Measurements from ENCODE around the gene TNRC18.

The TNRC18 gene

GRCh38 chr7:5454485-5454884 lies 30.9 kb upstream of the TNRC18 start:
- H3K36me3 ChIP-seq: no peaks in the 10 kb centered on the region
- intact Hi-C loops (cut with DNase I; ENCODE audit: low total_unique reads): no loop called here
- no peak for TF ChIP-seq CTCF (IDR thresholded peaks at IDR 0.05)

DNA sequence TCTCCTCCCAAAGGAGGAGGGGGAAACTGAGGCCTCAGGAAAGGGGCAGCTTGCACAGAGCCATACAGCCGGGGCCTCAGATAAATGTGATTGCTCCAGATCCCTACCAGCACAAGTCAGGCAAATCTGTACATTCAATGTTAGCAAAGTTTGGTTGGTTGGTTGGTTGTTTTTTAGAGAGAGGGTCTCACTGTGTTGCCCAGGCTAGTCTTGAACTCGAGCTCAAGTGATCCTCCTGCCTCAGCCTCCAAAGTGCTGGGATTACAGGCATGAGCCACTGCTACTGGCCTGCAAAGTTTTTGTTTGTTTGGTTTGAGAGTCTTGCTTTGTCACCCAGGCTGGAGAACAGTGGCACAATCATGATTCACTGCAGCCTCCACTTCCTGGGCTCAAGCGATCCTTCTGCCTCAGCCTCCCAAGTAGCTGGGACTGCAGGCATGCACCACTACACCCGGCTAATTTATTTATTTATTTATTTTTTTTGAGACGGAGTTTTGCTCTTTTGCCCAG lies 30.0 kb upstream of the TNRC18 start:
- no peak overlapping the region for H3K27ac ChIP-seq
- peaks cover 0 to 23% (median 18%) of the 10 kb centered on the region in 4 donors for H3K4me1 ChIP-seq
- DNase-seq: no peak
- no peaks in the 10 kb centered on the region for H3K9me3 ChIP-seq
- intact Hi-C loops (cut with DNase I; ENCODE audit: low total_unique reads): no loop called here
- H3K36me3 ChIP-seq: no peaks in the 10 kb centered on the region
- H3K4me3 ChIP-seq: no peak overlapping the region
- no peaks in the 10 kb centered on the region for H3K27me3 ChIP-seq
- TF ChIP-seq CTCF (IDR thresholded peaks at IDR 0.05): no peak

More at GRCh38 chr7:5454485-5454884, 30.9 kb upstream of the TNRC18 start:
- Histone ChIP-seq H3K4me1 (peaks cover 0 to 23% (median 18%) of the 10 kb centered on the region in 4 donors), H3K4me3 (no peak overlapping the region), H3K27ac (no peak overlapping the region), H3K27me3 (no peaks in the 10 kb centered on the region), H3K9me3 (no peaks in the 10 kb centered on the region)
- DNase-seq: no peak

DNA sequence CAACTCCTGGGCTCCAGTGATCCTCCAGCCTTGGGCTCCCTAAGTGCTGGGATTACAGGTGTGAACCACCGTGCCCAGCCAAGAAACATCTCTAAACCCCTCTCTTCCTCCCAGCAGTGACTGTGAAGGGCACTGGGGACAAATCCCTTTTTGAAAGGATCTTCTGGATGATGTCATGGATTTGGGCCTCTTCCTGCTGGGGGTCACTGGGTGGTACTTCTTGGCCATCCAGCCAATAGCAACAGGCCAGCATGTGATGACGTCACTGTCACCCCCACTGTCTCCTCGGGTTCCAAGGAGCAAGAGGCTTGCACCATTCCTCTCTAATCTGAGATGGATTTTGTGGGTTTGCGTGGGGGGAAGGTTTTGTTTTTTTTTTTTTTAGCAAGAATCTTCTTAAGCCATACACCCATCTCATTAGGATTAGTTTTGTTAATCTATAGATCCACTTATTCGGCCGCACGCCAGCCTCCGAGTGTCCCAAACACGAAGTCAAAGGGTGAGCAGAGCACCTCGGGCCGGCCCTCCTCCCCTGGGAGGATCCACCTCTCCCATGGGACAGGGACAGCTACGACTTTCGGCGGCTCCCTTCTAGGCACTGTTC lies 29.4 kb upstream of the TNRC18 start:
- Histone ChIP-seq H3K27ac (no peak overlapping the region), H3K4me3 (no peak overlapping the region), H3K36me3 (no peaks in the 10 kb centered on the region), H3K9me3 (no peaks in the 10 kb centered on the region), H3K4me1 (peaks cover 0 to 21% (median 14%) of the 10 kb centered on the region in 4 donors), H3K27me3 (no peaks in the 10 kb centered on the region)
- intact Hi-C loops (cut with DNase I; ENCODE audit: low total_unique reads): no loop called here
- TF ChIP-seq CTCF (IDR thresholded peaks at IDR 0.05): no peak
- DNase-seq: peak in 1 of 2 donors; percentile 46

DNA sequence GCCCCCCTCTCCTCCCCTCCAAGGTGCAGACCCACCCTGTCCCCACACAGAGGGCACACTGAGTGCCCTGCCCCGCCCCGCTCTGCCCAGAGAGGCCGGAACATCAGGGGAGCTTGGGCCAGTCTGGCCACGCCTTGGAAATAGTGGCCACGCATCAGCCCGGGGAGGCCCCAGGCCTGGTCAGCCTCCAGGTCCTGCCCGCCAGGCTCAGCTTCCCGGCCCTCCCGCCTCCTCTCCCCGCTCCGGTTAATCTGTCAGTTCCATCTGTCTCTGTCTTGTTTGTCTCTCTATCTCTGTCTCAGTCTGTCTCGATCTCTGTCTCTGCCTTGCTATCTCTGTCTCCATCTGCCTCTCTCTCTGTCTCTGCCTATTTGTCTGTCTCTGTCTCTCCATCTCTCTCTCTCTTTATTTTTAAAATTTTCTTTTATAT lies 28.9 kb upstream of the TNRC18 start:
- intact Hi-C loops (cut with DNase I; ENCODE audit: low total_unique reads): no loop called here
- Histone ChIP-seq H3K27me3 (no peaks in the 10 kb centered on the region), H3K4me1 (peaks cover 0 to 16% (median 9%) of the 10 kb centered on the region in 4 donors), H3K36me3 (no peaks in the 10 kb centered on the region), H3K9me3 (no peaks in the 10 kb centered on the region), H3K4me3 (no peak overlapping the region), H3K27ac (no peak overlapping the region)
- DNase-seq: peak in 1 of 2 donors; percentile 31
- TF ChIP-seq CTCF (IDR thresholded peaks at IDR 0.05): no peak

GRCh38 chr7:5451391-5451790 lies 27.8 kb upstream of the TNRC18 start:
- Histone ChIP-seq H3K4me1 (peaks cover 0 to 14% (median 5%) of the 10 kb centered on the region in 4 donors), H3K36me3 (no peaks in the 10 kb centered on the region), H3K27me3 (no peaks in the 10 kb centered on the region), H3K9me3 (no peaks in the 10 kb centered on the region), H3K27ac (no peak overlapping the region), H3K4me3 (no peak overlapping the region)
- DNase-seq: no peak
- intact Hi-C loops (cut with DNase I; ENCODE audit: low total_unique reads): no loop called here
- no peak for TF ChIP-seq CTCF (IDR thresholded peaks at IDR 0.05)
